HCT116 (cell line): ENCODE data around the gene G3BP2. TPM values are rescaled to one million over a fixed set of nuclear protein-coding genes. Genes with fewer than 3 reads are reported as not detected.

Source experiments
- ATAC-seq: fragments of 200-7000 bp; cut with Tn5 transposase; 2 replicates; pipeline ENCODE4 v1.9.1; 2020; ENCODE audit warnings: mild to moderate bottlenecking, moderate library complexity
- BruUV-seq: library from RNA; stranded (reverse); fragments of 400-500 nt; replicated peaks from 2 replicates; lab custom pipeline; 2021; lab: Mats Ljungman, UMichigan
- CTCF ChIA-PET: fragments of 300-600 bp; sonication (Branson Sonifier 250); formaldehyde crosslinking; loops from one replicate; lab custom pipeline; 2021; ENCODE audit warnings: antibody characterized with exemption; lab: Charles Lee
- POLR2A ChIA-PET: fragments of 300-600, 350-600 bp; sonication (Branson Sonifier 250); formaldehyde crosslinking; loops from one replicate; lab custom pipeline; 2021; ENCODE audit warnings: antibody characterized with exemption; lab: Charles Lee
- RAD21 ChIA-PET, 2 experiments: fragments of 300-600 bp; sonication (Branson Sonifier 250); formaldehyde crosslinking; loops; one replicate each; lab custom pipeline; 2023; ENCODE audit warnings: low total read pairs in 2 of 2; ENCODE audit not compliant: uncharacterized antibody in 2 of 2, unreplicated experiment in 2 of 2, low non-redundant PET in 1 of 2; lab: Charles Lee
- DNase-seq: peaks from one replicate; pipeline ENCODE4 v3.0.0-alpha.2; 2010; ENCODE audit warnings: low read depth, low spot score
- H2AFZ ChIP-seq: fragments of 200-600 bp; shearing (Covaris generic), sonication (generic); 2 replicates; pipeline ENCODE4 v1.6.1; 2017; ENCODE audit warnings: low read depth, mixed run types, mixed read lengths, antibody characterized with exemption, low read length; ENCODE audit not compliant: poor library complexity, severe bottlenecking
- H3K27ac ChIP-seq: 2 replicates; pipeline ENCODE4 v1.5.1; 2012; ENCODE audit warnings: low read depth, low read length
- H3K27me3 ChIP-seq: fragments of 200-600 bp; sonication (generic); 2 replicates; pipeline ENCODE4 v1.6.1; 2016; ENCODE audit warnings: mixed run types, low read length, mixed read lengths; ENCODE audit not compliant: insufficient read depth
- H3K36me3 ChIP-seq, 2 experiments: fragments of 200-500 bp in 1 of 2; fragments of 200-600 bp in 1 of 2; sonication (Bioruptor generic) in 1 of 2; sonication (generic) in 1 of 2; 2 replicates each; pipeline versions ENCODE4 v1.5.1 to v1.6.1; 2014 to 2016; ENCODE audit warnings: low read length in 2 of 2, inconsistent platforms in 1 of 2, mixed read lengths in 1 of 2, mixed run types in 1 of 2; ENCODE audit not compliant: insufficient read depth in 2 of 2, control insufficient read depth in 1 of 2
- H3K4me1 ChIP-seq, 2 experiments: fragments of 200-600 bp in 1 of 2; sonication (generic) in 1 of 2; 2 replicates each; pipeline versions ENCODE4 v1.5.1 to v1.6.1; 2012 to 2017; ENCODE audit warnings: low read length in 2 of 2, inconsistent platforms in 1 of 2, mild to moderate bottlenecking in 1 of 2, mixed read lengths in 1 of 2, mixed run types in 1 of 2, moderate library complexity in 1 of 2; ENCODE audit not compliant: insufficient read depth in 2 of 2, control insufficient read depth in 1 of 2
- H3K4me2 ChIP-seq: fragments of 200-600 bp; sonication (generic); 2 replicates; pipeline ENCODE4 v1.6.1; 2017; ENCODE audit warnings: mixed run types, low read length, mixed read lengths
- H3K4me3 ChIP-seq, 2 experiments: fragments of 200-600 bp in 1 of 2; sonication (generic) in 1 of 2; replicated peaks in 1 of 2; 2 replicates each; pipeline ENCODE4 v1.5.1; 2011 to 2016; ENCODE audit warnings: low read length in 2 of 2, control low read depth in 1 of 2, low read depth in 1 of 2, mild to moderate bottlenecking in 1 of 2, mixed read lengths in 1 of 2, mixed run types in 1 of 2
- H3K79me2 ChIP-seq: fragments of 200-600 bp; sonication (generic); 2 replicates; pipeline ENCODE4 v1.6.1; 2017; ENCODE audit warnings: mild to moderate bottlenecking, mixed run types, low read length, moderate library complexity, mixed read lengths; ENCODE audit not compliant: insufficient read depth
- H3K9ac ChIP-seq: fragments of 200-600 bp; sonication (generic); 2 replicates; pipeline ENCODE4 v1.6.1; 2016; ENCODE audit warnings: low read length, mixed read lengths
- H3K9me2 ChIP-seq: fragments of 200-600 bp; sonication (generic), shearing (Covaris generic); 2 replicates; pipeline ENCODE4 v1.6.1; 2017; ENCODE audit warnings: mixed run types, mild to moderate bottlenecking, moderate library complexity; ENCODE audit not compliant: insufficient read depth
- H3K9me3 ChIP-seq, 2 experiments: fragments of 200-500 bp in 1 of 2; fragments of 200-600 bp in 1 of 2; sonication (Bioruptor generic) in 1 of 2; sonication (generic) in 1 of 2; 2 replicates each; pipeline ENCODE4 v1.6.1; 2014 to 2017; ENCODE audit warnings: low read length in 2 of 2, mixed read lengths in 2 of 2, inconsistent platforms in 1 of 2, low read depth in 1 of 2, mild to moderate bottlenecking in 1 of 2, mixed run types in 1 of 2, moderate library complexity in 1 of 2; ENCODE audit not compliant: control insufficient read depth in 1 of 2, insufficient read depth in 1 of 2
- H4K20me1 ChIP-seq: fragments of 200-600 bp; sonication (generic), shearing (Covaris generic); 2 replicates; pipeline ENCODE4 v1.6.1; 2017; ENCODE audit warnings: mixed run types, mild to moderate bottlenecking, moderate library complexity; ENCODE audit not compliant: insufficient read depth
- CBX3 ChIP-seq: IDR thresholded peaks from 2 replicates; pipeline ENCODE4 v1.6.1; 2012; ENCODE audit warnings: low read depth
- CEBPB ChIP-seq: IDR thresholded peaks from 2 replicates; pipeline ENCODE4 v1.6.1; 2012; ENCODE audit warnings: low read depth
- EGR1 ChIP-seq: IDR thresholded peaks from 2 replicates; pipeline ENCODE4 v1.6.1; 2012; ENCODE audit warnings: low read depth
- ELF1 ChIP-seq: IDR thresholded peaks from 2 replicates; pipeline ENCODE4 v1.6.1; 2012; ENCODE audit warnings: low read depth, borderline replicate concordance
- EZH2 ChIP-seq: fragments of 200-600 bp; sonication (generic); IDR thresholded peaks from 2 replicates; pipeline ENCODE4 v1.6.1; 2017; ENCODE audit warnings: antibody characterized with exemption, mixed run types
- EZH2phosphoT487 ChIP-seq: fragments of 200-600 bp; IDR thresholded peaks from 2 replicates; pipeline ENCODE4 v1.6.1; 2018; ENCODE audit warnings: antibody characterized with exemption, borderline replicate concordance
- FOSL1 ChIP-seq: IDR thresholded peaks from 2 replicates; pipeline ENCODE4 v1.6.1; 2012; ENCODE audit warnings: low read depth
- POLR2AphosphoS5 ChIP-seq: IDR thresholded peaks from 2 replicates; pipeline ENCODE4 v1.6.1; 2011; ENCODE audit warnings: mild to moderate bottlenecking, low read depth, low read length, moderate library complexity
- RAD21 ChIP-seq: IDR thresholded peaks from 2 replicates; pipeline ENCODE4 v1.6.1; 2012; ENCODE audit warnings: low read depth, mild to moderate bottlenecking
- SIN3A ChIP-seq: IDR thresholded peaks from 2 replicates; pipeline ENCODE4 v1.6.1; 2012; ENCODE audit warnings: low read depth
- SP1 ChIP-seq: IDR thresholded peaks from 2 replicates; pipeline ENCODE4 v1.6.1; 2012; ENCODE audit warnings: low read depth
- SRF ChIP-seq: IDR thresholded peaks from 2 replicates; pipeline ENCODE4 v1.6.1; 2012; ENCODE audit warnings: low read depth
- YY1 ChIP-seq: IDR thresholded peaks from 2 replicates; pipeline ENCODE4 v1.6.1; 2011; ENCODE audit warnings: low read length, low read depth, moderate library complexity, mild to moderate bottlenecking; ENCODE audit not compliant: insufficient replicate concordance; ENCODE audit errors: extremely low read depth
- ZFX ChIP-seq: fragments of 450-650 bp; IDR thresholded peaks from 2 replicates; pipeline ENCODE4 v1.6.1; 2017
- intact Hi-C: fragments of 100-400 bp; cut with micrococcal nuclease; formaldehyde crosslinking; loops from 2 replicates; pipeline ENCODE4 v1.10.0; 2022
- total RNA-seq: library from RNA; stranded (reverse); gene quantifications from one replicate; pipeline ENCODE4 v1.2.1, GENCODE V29; 2021; ENCODE audit not compliant: unreplicated experiment
- TF ChIP-seq, protein P1 (sequence below): IDR thresholded peaks from 2 replicates; pipeline ENCODE4 v1.6.1; 2012; ENCODE audit warnings: low read depth
- TF ChIP-seq, protein P2 (sequence below), 3 experiments: fragments of 200-600 bp in 1 of 3; sonication (generic) in 1 of 3; IDR thresholded peaks in 2 of 3; conservative IDR thresholded peaks in 1 of 3; 2 replicates each; pipeline ENCODE4 v1.5.1; 2012 to 2017; ENCODE audit warnings: low read depth in 2 of 3, low read length in 2 of 3, antibody characterized with exemption in 1 of 3, borderline replicate concordance in 1 of 3, control low read depth in 1 of 3, mild to moderate bottlenecking in 1 of 3, mixed read lengths in 1 of 3, mixed run types in 1 of 3, moderate library complexity in 1 of 3; ENCODE audit not compliant: insufficient read depth in 1 of 3
- TF ChIP-seq, protein P3 (sequence below): IDR thresholded peaks from 2 replicates; pipeline ENCODE4 v1.6.1; 2012

Gene G3BP2
- total RNA-seq, 1 experiment from 2014 or later = 153 TPM

DNA sequence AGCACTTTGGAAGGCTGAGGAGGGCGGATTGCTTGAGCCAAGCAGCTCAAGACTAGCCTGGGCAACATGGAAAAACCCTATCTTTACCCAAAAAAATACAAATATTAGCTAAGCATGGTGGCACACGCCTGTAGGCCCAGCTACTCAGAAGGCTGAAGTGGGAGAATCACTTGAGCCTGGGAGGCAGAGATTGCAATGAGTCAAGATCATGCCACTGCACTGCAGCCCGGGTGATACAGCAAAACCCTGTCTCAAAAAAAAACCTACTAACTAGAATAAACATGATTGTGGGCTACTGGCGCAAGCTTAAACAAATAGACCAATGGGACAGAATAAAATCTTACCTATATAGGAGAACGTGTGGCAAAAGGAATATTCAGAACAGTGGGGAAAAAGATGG, 50.2 kb downstream of the G3BP2 start:
- TF ChIP-seq POLR2AphosphoS5 (no peak), FOSL1 (no peak), SIN3A (no peak), ZFX (no peak), EZH2 (no peak), CBX3 (no peak), SRF (no peak), ELF1 (no peak), RAD21 (no peak), SP1 (no peak), YY1 (no peak), CEBPB (no peak), EZH2phosphoT487 (no peak), EGR1 (no peak)
- TF ChIP-seq, protein P1, sequence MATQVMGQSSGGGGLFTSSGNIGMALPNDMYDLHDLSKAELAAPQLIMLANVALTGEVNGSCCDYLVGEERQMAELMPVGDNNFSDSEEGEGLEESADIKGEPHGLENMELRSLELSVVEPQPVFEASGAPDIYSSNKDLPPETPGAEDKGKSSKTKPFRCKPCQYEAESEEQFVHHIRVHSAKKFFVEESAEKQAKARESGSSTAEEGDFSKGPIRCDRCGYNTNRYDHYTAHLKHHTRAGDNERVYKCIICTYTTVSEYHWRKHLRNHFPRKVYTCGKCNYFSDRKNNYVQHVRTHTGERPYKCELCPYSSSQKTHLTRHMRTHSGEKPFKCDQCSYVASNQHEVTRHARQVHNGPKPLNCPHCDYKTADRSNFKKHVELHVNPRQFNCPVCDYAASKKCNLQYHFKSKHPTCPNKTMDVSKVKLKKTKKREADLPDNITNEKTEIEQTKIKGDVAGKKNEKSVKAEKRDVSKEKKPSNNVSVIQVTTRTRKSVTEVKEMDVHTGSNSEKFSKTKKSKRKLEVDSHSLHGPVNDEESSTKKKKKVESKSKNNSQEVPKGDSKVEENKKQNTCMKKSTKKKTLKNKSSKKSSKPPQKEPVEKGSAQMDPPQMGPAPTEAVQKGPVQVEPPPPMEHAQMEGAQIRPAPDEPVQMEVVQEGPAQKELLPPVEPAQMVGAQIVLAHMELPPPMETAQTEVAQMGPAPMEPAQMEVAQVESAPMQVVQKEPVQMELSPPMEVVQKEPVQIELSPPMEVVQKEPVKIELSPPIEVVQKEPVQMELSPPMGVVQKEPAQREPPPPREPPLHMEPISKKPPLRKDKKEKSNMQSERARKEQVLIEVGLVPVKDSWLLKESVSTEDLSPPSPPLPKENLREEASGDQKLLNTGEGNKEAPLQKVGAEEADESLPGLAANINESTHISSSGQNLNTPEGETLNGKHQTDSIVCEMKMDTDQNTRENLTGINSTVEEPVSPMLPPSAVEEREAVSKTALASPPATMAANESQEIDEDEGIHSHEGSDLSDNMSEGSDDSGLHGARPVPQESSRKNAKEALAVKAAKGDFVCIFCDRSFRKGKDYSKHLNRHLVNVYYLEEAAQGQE = no peak
- TF ChIP-seq, protein P2, sequence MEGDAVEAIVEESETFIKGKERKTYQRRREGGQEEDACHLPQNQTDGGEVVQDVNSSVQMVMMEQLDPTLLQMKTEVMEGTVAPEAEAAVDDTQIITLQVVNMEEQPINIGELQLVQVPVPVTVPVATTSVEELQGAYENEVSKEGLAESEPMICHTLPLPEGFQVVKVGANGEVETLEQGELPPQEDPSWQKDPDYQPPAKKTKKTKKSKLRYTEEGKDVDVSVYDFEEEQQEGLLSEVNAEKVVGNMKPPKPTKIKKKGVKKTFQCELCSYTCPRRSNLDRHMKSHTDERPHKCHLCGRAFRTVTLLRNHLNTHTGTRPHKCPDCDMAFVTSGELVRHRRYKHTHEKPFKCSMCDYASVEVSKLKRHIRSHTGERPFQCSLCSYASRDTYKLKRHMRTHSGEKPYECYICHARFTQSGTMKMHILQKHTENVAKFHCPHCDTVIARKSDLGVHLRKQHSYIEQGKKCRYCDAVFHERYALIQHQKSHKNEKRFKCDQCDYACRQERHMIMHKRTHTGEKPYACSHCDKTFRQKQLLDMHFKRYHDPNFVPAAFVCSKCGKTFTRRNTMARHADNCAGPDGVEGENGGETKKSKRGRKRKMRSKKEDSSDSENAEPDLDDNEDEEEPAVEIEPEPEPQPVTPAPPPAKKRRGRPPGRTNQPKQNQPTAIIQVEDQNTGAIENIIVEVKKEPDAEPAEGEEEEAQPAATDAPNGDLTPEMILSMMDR (IDR thresholded peaks at IDR 0.05 in 2 of 3, conservative IDR thresholded peaks at IDR 0.05 in 1 of 3; ENCODE audit: borderline replicate concordance in 1 of 3, insufficient read depth in 1 of 3, low read depth in 2 of 3, low read length in 2 of 3) = no peak
- TF ChIP-seq, protein P3, sequence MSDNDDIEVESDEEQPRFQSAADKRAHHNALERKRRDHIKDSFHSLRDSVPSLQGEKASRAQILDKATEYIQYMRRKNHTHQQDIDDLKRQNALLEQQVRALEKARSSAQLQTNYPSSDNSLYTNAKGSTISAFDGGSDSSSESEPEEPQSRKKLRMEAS = no peak
- Histone ChIP-seq H3K9ac (no peak overlapping the region), H4K20me1 (no peaks in the 10 kb centered on the region), H3K36me3 (no peaks in the 10 kb centered on the region; a peak in 1 of 4 replicates), H3K9me3 (no peaks in the 10 kb centered on the region), H3K4me2 (no peak overlapping the region), H2AFZ (no peak overlapping the region), H3K27ac (no peak overlapping the region), H3K27me3 (no peaks in the 10 kb centered on the region), H3K4me1 (no peaks in the 10 kb centered on the region), H3K79me2 (no peaks in the 10 kb centered on the region), H3K4me3 (no peak overlapping the region), H3K9me2 (no peaks in the 10 kb centered on the region)
- intact Hi-C loops = no loop called here
- ATAC-seq (no peak), DNase-seq (no peak)
- POLR2A ChIA-PET = no interaction called here
- no TSS peak for BruUV-seq
- RAD21 ChIA-PET = no interaction called here
- CTCF ChIA-PET = no interaction called here
